Activated CD4-positive, alpha-beta T cell treated with anti-CD3 and anti-CD28 coated beads for 4 hours (primary cell): ENCODE measurements around the gene MSH3.
A peak's percentile ranks its signal among the peaks of the same experiment; 100 is the strongest.
"Not testable (repeated sequence)": the region's sequence is repeated elsewhere in the genome, so short reads cannot be mapped to it uniquely, and the experiment has no call there.

Experiments
- DNase-seq, 2 donors: peaks; one replicate each; pipeline ENCODE4 v3.0.0-alpha.2; 2020

Gene MSH3

GRCh38 chr5:80711216-80711615, 56.8 kb downstream of the MSH3 start:
- DNase-seq = no peak

DNA sequence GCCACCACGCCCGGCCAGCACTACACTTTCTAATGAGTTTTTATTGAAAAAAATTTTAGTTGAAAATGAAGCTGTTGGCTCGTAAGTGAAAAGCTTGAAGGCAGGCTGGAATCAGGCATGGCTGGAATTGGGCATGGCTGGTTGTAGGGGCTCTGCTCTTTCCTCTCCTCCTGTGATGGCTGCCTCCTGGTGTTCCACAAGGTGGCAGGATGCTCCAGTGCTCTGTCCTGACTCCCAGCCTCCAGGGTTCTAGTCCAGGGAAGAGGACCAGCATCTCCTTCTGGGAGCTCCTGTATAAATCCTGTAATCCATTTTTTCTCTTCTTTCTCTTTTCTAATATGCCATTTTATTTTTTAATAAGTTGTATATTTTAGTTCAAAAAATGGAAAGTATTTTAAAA, 57.5 kb downstream of the MSH3 start:
- no peak for DNase-seq

GRCh38 chr5:80712919-80713318, 58.5 kb downstream of the MSH3 start:
- DNase-seq = no peak

- no peak for DNase-seq
Observed at GRCh38 chr5:80713631-80714030, 59.2 kb downstream of the MSH3 start.

DNA sequence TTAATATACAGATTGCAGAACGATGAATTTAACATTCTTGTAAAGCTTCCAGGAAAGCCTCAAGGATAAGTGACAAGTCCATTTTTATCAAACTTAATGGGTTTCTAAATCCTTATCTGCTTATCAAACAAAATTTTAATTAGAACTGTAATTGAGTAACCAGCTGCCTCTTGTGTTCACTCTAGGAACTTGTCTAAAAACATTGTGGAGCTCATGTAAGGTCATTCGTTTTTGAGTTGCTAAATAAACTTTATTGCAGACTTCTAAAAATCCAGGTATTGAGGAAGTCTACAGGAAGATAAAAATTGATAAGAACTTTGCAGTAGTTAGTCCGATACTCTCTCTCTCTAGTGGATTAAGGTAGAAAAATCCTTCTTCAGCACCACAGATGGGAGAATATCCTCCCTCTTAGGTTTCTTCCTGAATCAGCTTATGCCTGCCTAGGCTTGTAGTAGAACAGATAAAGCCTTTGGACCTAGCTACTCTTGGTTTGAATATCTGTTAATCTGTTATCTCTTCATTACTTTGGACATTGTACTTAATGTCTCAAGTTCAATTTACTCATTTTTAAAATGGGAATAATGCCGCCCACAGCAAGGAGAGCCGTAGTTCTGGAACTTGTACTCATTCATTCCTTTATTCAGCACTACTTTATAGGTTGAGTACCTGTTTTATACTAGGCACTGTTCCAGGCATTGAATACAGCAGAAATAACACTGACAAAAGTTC, 60.3 kb downstream of the MSH3 start:
- no peak for DNase-seq

DNA sequence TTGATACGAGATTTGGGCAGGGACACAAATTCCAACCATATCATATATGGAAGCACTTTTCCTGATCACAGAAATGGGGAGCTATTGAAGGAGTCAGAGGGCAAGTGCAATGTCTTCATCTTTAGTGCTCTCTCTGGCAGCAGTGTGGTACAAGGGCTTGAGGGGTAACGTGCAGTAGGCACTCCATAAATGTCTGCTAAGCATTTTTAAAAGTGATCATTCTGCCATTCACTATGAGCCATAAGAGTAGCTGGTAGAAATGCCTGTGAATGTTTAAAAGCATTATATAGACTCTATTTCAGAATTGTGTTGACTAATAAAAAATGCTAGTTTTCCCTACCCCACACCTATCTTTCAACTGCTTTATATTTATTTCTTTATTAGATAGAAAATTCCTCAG, 61.4 kb downstream of the MSH3 start:
- DNase-seq = no peak

DNA sequence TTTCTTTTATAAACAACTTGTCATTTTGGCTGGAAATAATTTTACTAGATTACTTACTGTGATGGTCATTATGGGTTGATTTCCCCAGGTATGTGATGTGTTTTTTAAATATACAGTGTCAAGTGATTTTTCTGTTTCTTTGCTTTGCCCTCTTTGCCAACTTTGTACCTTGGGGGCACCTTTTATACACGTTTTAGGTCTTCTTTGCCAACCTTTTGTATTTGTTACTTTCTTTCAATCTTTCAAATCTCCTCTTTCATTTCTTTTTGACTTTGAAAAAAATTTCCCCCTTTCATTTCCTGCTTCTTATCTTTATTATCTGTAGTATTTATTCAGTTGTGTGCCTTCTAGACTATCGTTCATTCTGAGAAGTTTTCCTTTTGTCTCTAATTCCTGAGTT, 65.7 kb downstream of the MSH3 start:
- no peak for DNase-seq

GRCh38 chr5:80722916-80723315, 68.5 kb downstream of the MSH3 start:
- no peak for DNase-seq

- no peak for DNase-seq
Observed at GRCh38 chr5:80725446-80725845, 71.0 kb downstream of the MSH3 start.

DNA sequence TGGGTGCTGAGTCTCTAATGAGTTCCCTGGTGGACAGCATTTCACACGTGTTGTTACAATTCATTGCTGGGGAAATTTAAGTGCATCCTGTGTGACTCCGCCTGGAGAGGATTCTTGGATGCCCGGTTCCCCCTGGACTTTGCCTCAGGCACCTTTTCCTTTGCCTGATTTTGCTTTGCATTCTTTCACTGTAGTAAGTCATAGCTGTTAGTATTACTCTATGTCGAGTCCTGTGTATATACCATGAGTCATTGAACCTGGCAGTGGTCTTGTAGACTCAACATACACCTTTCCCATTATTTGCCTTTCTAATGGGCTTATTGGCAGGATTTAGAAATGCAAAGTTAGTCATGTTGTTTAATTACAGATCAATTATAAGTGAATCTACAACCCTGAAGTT, 82.3 kb downstream of the MSH3 start:
- no peak for DNase-seq

- DNase-seq = no peak
Observed at GRCh38 chr5:80738466-80738865, 84.0 kb downstream of the MSH3 start.

DNA sequence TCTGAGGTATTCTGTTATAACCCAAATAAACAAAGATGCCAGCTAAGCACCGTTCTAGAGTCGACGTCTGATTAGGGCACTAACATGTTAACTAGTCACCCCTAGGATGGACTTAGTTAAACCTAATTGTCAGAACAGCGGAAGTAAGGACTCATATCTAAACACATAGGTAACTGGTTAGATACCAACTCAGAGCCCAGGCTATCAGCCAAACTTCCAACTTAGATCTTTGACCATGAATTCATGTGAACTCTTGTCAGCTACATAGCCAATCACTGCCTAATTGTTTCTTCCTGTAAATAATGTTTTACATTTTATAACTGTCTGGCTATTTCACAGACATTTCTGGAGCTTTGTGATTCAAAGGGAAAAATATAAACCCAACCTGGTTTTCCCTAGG, 84.6 kb downstream of the MSH3 start:
- no peak for DNase-seq

- DNase-seq = no peak
Observed at GRCh38 chr5:80739496-80739895, 85.0 kb downstream of the MSH3 start.

- no peak for DNase-seq
Observed at GRCh38 chr5:80739898-80740297, 85.4 kb downstream of the MSH3 start.

GRCh38 chr5:80740488-80740887, 86.0 kb downstream of the MSH3 start:
- not testable (repeated sequence) for DNase-seq

DNA sequence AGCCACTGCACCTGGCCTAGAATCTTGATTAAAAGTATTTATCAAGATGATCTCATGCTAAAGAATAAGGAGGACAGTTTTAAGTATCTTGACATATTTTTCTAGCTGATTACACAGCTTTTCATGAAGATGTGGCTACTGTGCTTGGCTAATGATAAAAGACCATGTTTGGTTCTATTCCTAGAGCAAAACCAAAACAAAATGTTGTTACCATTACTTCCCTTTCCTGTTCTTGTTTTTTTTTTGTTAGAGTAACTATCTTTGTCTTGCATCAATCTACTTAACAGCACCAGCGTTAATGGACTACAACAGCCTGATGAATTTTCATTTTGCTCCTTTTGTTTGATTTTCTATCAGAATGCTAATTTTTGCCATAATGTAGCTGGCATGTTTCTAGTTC, 86.5 kb downstream of the MSH3 start:
- DNase-seq = no peak

DNA sequence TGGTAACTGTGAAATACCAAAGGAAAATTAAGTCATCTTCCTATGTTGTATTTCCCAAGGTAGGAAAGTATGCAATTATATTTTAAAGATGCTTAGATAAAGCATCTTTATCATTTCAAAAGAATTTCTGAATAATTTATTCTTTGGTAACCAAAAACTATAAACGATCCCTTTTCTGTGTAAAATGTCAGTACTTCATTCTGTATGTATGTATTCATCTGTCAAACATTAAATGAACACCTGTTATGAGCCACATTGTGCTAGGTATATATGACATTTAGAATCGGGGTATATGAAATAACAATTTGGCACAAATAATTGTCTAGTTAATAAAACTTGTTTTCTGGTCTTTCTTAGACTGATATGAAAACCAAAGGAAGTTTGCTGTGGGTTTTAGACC, 89.7 kb downstream of the MSH3 start:
- DNase-seq = no peak

GRCh38 chr5:80745490-80745889, 91.0 kb downstream of the MSH3 start:
- DNase-seq = no peak

GRCh38 chr5:80747922-80748321, 93.5 kb downstream of the MSH3 start:
- DNase-seq = no peak

GRCh38 chr5:80752427-80752826, 98.0 kb downstream of the MSH3 start:
- DNase-seq = no peak

GRCh38 chr5:80753712-80754111, 99.3 kb downstream of the MSH3 start:
- DNase-seq = no peak

GRCh38 chr5:80754900-80755299, 100.4 kb downstream of the MSH3 start:
- no peak for DNase-seq

DNA sequence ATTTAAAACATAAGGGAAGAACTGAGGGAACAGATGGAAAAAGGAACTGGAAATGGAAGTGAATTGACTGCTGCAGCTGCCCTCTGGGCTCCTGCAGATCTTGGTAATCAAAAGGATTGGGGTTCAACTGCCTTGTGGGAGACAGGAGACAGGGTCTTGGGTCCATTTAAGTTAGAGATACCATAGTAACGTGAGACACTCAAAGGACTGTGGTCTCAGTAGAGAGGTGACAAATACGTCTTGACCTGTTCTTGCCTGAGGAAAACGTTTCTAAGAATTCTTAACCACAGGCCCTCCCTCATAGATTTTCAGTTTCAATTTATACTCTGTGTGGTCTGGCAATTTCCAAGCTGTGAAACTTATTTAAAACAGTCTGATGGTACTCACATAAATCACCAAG, 101.2 kb downstream of the MSH3 start:
- DNase-seq = peak in 1 of 2 donors; percentile 3

GRCh38 chr5:80756292-80756691, 101.8 kb downstream of the MSH3 start:
- DNase-seq = no peak

DNA sequence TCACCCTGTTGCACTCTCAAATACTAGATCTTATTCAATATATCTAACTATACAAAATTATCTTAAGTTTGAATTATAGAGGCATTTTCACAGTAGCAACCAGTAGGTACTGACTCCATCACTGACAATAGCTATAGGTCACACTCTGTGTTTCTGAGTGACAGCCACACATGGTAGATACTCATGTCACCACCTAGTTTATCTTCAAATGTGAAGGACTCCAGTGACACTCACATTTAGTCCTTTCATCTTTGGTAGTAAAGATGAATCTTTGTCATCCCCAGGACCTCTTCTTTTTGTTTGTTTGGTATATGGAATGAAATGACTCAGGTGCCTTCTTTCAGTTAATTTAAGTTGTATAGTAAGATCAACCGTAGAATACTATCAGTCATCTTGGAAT, 102.8 kb downstream of the MSH3 start:
- no peak for DNase-seq
